ENCODE measurements around the gene TBL3.
A peak's percentile ranks its signal among the peaks of the same experiment; 100 is the strongest.

Gene TBL3

GRCh38 chr16:1971796-1972489, at the start of gene TBL3:
Gene TBL3 (plus strand): TSS chr16:1972053. CDS start chr16:1972165, 112 bp downstream.
- ATAC-seq (ENCODE audit: insufficient read depth, low read depth): peak; percentile 96

GRCh38 chr16:1922357-1922756, 49.5 kb upstream of the TBL3 start:
- no peak for DNase-seq
- Histone ChIP-seq H3K9ac (ENCODE audit: low read depth, low read length) (no peak overlapping the region), H3K79me2 (ENCODE audit: insufficient read depth, low read length) (no peaks in the 10 kb centered on the region), H3K27ac (ENCODE audit: low read length) (no peak overlapping the region), H3K36me3 (ENCODE audit: insufficient read depth, low read length) (no peaks in the 10 kb centered on the region), H3K27me3 (ENCODE audit: insufficient read depth, low read length, poor library complexity) (peaks cover 3% of the 10 kb centered on the region), H3K4me1 (ENCODE audit: insufficient read depth, low read length) (no peaks in the 10 kb centered on the region), H3K4me3 (ENCODE audit: low read depth in 1 of 2, low read length in 2 of 2) (no peak overlapping the region), H3K9me3 (ENCODE audit: insufficient read depth, low read length, severe bottlenecking) (no peaks in the 10 kb centered on the region), H4K20me1 (ENCODE audit: insufficient read depth, low read length) (no peaks in the 10 kb centered on the region), H3K4me2 (ENCODE audit: insufficient read depth, low read length) (no peak overlapping the region), H2AFZ (ENCODE audit: low read depth, low read length) (no peak overlapping the region)
- no peak for ATAC-seq (ENCODE audit: insufficient read depth, low read depth)
- TF ChIP-seq EZH2 (IDR thresholded peaks at IDR 0.05; ENCODE audit: borderline replicate concordance, low read depth, low read length, severe bottlenecking) (no peak), CTCF (IDR thresholded peaks at IDR 0.05; ENCODE audit: borderline replicate concordance, extremely low read depth, low read length, poor library complexity, severe bottlenecking) (no peak)

More at GRCh38 chr16:1971796-1972489, at the start of gene TBL3:
- H3K4me1 ChIP-seq (ENCODE audit: insufficient read depth, low read length): peaks cover 34% of the 10 kb centered on the region
- H3K27ac ChIP-seq (ENCODE audit: low read length): peak within 1 kb of the TSS; percentile 91
- peaks cover 31% of the 10 kb centered on the region for H4K20me1 ChIP-seq (ENCODE audit: insufficient read depth, low read length)
- peaks cover 43% of the 10 kb centered on the region for H3K79me2 ChIP-seq (ENCODE audit: insufficient read depth, low read length)
- no peaks in the 10 kb centered on the region for H3K27me3 ChIP-seq (ENCODE audit: insufficient read depth, low read length, poor library complexity)
- peak within 1 kb of the TSS; percentile 99 for H3K4me2 ChIP-seq (ENCODE audit: insufficient read depth, low read length)
- peak within 1 kb of the TSS; percentile 74 for H3K9ac ChIP-seq (ENCODE audit: low read depth, low read length)
- H2AFZ ChIP-seq (ENCODE audit: low read depth, low read length): peak within 1 kb of the TSS; percentile 70
- DNase-seq: peak; percentile 97
- peak within 1 kb of the TSS; percentile 65 to 73 for H3K4me3 ChIP-seq (ENCODE audit: low read depth in 1 of 2, low read length in 2 of 2)
- H3K9me3 ChIP-seq (ENCODE audit: insufficient read depth, low read length, severe bottlenecking): no peaks in the 10 kb centered on the region
- TF ChIP-seq CTCF (IDR thresholded peaks at IDR 0.05; ENCODE audit: borderline replicate concordance, extremely low read depth, low read length, poor library complexity, severe bottlenecking) (no peak), EZH2 (IDR thresholded peaks at IDR 0.05; ENCODE audit: borderline replicate concordance, low read depth, low read length, severe bottlenecking) (no peak)
- peaks cover 31% of the 10 kb centered on the region for H3K36me3 ChIP-seq (ENCODE audit: insufficient read depth, low read length)

GRCh38 chr16:1923299-1924034, 48.4 kb upstream of the TBL3 start:
- Histone ChIP-seq H3K9ac (ENCODE audit: low read depth, low read length) (no peak overlapping the region), H3K27ac (ENCODE audit: low read length) (no peak overlapping the region), H3K36me3 (ENCODE audit: insufficient read depth, low read length) (no peaks in the 10 kb centered on the region), H3K9me3 (ENCODE audit: insufficient read depth, low read length, severe bottlenecking) (no peaks in the 10 kb centered on the region), H3K4me1 (ENCODE audit: insufficient read depth, low read length) (no peaks in the 10 kb centered on the region), H4K20me1 (ENCODE audit: insufficient read depth, low read length) (no peaks in the 10 kb centered on the region), H3K27me3 (ENCODE audit: insufficient read depth, low read length, poor library complexity) (peaks cover 3% of the 10 kb centered on the region), H3K79me2 (ENCODE audit: insufficient read depth, low read length) (no peaks in the 10 kb centered on the region), H2AFZ (ENCODE audit: low read depth, low read length) (no peak overlapping the region), H3K4me2 (ENCODE audit: insufficient read depth, low read length) (no peak overlapping the region), H3K4me3 (ENCODE audit: low read depth in 1 of 2, low read length in 2 of 2) (no peak overlapping the region)
- TF ChIP-seq CTCF (IDR thresholded peaks at IDR 0.05; ENCODE audit: borderline replicate concordance, extremely low read depth, low read length, poor library complexity, severe bottlenecking) (no peak), EZH2 (IDR thresholded peaks at IDR 0.05; ENCODE audit: borderline replicate concordance, low read depth, low read length, severe bottlenecking) (no peak)
- ATAC-seq (ENCODE audit: insufficient read depth, low read depth) (peak; percentile 40; the same call in 2 of the 3 replicates), DNase-seq (no peak)
